SHP77 treated with DMSO at 0.1 percent for 48 hours (cell line): ENCODE measurements around the gene HOXA2.

Source experiments
- DNase-seq: peaks from one replicate; lab custom pipeline; 2025; lab: John Stamatoyannopoulos, UW

Gene HOXA2

DNA sequence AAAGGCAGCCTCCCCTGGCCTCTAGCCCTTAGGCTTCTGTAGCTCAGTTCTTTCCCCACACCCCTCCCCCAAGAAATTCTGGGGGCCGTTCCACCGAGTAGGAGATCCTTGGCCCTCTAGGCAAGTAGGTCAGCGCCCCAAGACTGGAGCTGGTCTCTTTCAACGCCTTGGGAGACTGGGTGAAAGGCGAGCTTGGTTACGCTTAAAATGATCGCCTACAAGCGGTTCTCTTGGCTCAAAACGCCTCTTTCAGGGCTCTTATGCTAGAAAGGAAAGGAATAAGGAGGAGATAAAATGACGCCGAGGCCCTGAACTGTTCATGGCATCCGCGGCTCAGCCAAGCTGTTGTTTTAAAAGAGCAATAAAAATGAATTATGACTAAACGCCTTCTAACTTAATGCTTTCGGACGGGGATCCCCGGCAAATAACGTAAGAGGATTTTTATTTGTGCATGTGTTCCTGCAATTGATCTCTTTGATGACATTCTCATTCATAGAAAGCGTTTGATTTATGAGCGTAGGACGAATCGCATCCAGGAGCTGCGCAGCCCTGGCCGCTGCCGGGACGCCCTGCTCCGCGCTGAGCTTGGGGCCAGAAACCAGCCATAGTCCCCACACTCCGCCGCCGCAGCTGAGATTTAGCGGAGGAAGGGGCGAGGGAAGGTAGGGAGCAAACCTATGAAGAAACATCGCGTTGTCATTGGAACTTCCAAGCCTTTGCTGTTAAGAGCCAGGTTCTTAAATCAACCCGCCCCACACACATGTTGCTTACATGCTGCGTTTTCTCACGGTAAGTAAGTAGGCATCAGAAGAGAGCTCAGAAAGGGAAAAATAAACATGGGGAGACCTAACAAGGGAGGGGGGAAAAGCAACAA is 3.7 kb downstream of the HOXA2 start:
- DNase-seq: no peak

DNA sequence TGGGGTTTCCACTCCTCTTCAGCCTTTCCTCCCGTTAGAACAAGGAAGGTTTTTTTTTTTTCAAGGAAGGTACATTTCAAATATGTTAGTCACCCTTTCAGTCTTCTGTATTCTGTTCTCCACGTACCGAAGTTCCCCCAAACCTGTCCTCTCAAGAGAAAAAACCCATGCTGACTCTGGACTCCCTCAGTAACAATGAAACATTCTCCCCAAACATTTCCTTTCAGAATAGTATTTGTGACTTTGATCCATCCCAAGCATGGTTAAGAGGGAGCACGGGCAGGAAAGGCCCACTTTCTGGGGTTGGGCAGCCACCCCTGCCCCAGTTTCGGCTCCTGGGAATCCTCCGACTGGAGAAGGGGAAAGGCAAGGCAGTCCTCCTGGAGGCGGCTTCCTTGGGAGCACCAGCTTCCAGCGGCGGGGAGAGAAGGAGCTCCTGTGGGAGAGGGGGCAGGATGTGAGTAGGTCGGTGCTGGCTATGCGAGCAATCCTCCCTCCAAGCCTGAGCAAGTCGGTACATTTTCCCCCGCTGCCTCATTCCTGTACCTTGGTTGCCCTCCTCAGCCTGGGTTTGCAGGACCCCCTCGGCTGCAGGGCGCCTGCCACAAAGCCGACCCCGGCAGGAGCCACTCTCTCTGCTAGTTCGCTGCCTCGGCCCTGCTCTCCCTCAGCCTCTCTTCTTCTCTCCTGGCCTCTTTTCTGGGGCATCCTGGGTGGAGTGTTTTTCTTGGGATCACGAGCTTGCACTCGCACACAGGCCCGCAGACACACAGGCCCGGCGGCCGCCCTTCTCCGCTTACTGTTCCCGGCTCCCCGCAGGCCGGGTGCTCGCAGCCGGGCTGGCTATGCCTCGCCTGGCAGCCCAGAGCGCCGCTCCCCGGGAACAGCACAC is 4.6 kb downstream of the HOXA2 start:
- no peak for DNase-seq

DNA sequence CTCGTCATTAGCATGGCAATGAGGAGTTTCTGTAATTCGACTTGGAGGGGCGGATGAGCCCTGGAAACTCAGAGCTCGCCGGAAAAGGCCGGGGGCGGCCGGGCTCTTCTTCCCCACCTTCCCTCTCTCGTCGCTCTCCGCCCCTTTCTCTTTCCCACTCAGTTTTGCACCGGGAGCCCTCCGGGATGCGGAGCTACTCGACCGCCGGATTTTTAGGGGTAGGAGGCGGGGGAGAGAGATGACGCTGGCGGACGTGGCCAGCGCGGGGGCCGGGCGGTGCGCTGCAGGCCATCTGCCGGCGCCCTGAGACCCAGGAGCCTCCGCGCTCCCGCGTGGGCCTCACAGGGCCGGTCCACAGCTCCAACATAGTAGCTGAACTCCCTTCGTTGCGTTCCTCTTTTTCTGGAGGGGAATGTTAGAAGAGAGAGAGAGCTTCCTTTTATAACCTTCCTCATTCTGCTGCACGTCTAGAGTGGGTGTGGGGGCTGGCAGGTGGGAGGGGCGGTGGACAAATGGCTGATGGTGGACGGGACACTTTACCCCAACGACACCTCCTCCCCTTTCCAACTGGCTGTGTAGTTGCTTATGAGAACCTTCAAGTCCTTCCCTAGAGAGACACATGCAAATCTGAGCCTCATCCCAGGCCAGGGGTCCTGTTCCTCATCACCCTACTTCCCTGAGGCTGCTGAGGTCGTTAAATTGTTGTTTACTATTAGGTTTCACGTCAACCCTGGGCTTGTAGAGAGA is 5.5 kb downstream of the HOXA2 start:
- DNase-seq: no peak

GRCh38 chr7:27095897-27096767 is 6.4 kb downstream of the HOXA2 start, which contains the start of gene HOXA1:
Gene HOXA1 (minus strand): TSS chr7:27096000. CDS start chr7:27095912, 88 bp downstream.
- no peak for DNase-seq

GRCh38 chr7:27095050-27095896 is 7.2 kb downstream of the HOXA2 start:
- DNase-seq: no peak

DNA sequence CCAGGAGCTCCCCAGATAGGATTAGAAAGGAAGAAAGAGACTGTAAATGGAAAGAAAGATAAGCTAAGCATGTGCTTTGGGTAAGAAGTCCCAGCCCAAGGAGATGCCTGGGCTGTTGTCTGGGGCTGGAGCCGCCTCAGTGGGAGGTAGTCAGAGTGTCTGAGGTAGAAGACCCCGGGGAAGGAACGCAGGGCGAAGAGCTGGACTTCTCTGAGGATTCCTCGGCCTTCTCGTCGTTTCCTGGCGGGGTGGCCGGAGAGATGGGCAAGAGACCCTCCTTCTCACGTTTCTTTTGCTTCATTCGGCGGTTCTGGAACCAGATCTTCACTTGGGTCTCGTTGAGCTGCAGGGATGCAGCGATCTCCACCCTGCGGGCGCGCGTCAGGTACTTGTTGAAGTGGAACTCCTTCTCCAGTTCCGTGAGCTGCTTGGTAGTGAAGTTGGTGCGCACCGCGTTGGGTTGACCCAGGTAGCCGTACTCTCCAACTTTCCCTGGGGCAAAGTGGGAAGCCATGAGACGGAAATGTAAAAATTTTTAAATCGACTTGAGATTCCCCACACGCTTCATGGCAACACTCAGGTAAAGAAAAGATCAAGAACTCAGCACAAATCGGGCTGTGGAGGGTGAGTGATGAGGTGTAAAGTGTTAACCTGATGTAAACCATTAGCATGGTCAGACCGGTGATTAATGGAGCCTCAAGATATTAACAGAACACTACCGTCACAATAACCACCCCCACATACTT is 8.0 kb downstream of the HOXA2 start:
- DNase-seq: no peak

GRCh38 chr7:27093184-27093895 is 9.1 kb downstream of the HOXA2 start:
- no peak for DNase-seq

DNA sequence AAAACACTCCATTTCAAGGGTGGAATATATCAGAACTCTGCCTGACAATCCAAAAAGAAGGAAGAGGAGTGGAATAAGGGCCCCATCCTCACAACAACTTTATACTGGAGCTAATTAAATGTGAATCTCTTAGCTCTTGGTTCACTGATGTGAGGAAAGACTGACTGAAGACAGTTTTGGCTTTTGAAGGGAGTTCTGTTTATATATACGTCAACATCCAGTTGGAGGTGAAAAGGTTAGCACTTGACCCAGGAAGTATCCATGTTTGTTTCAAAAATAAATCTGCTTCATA is 9.7 kb downstream of the HOXA2 start:
- DNase-seq: no peak

DNA sequence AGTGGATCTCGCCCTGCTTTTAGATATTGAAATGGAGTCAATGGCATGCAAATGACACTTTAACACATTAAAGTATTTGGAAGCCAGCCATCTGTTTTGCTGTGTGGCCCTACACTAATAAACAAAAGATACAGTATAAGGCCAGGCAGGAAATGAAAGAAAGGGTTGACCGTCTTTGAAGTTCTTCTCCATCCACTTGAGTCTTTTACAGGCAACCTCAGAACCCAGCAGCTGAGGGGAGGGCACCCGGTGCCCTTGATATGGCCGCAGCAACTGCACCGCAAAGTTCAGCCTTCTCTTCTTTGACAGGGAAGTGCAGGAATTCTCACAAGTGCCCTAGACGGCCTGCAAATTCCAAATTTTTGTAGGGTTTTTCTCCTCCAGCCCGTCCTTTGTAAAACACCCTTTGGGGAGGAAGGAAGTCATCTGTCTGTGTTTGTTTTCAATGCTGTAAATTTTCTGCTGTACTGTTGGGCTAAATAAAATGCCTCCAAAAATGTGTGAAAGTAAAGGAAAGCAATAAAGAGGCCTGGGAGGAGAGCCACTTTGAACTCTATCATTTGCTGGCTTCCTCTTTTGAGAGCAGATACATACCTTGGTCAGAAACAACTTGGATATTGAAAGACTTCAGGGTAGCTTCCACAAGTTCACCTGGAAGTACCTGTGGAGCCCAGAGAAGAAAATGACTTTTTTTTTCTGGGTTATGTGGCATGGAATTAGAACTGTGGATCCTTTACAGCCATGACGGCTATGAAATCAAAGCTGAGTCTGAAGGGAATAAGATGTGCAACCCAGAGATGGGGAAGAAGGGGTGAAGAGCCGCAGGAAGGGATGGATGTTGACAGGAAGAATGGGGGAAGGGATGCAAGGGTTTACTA is 10.3 kb downstream of the HOXA2 start:
- no peak for DNase-seq

DNA sequence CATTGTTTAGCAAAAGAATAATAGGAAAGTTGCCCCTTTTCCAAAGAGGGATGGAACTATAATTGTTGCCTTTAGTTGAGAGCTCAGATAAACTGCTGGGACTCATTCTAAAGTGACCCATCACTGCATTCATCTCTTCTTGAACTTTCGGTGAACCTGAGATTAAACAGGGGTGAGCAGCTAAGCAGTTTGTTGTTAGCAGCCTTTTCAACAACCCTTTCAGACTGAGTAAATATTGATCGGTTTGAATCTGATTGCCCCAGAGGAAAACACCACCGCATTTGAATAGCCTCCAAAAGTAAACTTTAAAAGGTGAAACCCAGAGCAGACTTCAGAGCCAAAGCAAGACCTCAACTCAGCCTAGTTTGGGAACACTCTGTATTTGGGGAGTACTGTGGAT is 11.4 kb downstream of the HOXA2 start:
- DNase-seq: no peak

DNA sequence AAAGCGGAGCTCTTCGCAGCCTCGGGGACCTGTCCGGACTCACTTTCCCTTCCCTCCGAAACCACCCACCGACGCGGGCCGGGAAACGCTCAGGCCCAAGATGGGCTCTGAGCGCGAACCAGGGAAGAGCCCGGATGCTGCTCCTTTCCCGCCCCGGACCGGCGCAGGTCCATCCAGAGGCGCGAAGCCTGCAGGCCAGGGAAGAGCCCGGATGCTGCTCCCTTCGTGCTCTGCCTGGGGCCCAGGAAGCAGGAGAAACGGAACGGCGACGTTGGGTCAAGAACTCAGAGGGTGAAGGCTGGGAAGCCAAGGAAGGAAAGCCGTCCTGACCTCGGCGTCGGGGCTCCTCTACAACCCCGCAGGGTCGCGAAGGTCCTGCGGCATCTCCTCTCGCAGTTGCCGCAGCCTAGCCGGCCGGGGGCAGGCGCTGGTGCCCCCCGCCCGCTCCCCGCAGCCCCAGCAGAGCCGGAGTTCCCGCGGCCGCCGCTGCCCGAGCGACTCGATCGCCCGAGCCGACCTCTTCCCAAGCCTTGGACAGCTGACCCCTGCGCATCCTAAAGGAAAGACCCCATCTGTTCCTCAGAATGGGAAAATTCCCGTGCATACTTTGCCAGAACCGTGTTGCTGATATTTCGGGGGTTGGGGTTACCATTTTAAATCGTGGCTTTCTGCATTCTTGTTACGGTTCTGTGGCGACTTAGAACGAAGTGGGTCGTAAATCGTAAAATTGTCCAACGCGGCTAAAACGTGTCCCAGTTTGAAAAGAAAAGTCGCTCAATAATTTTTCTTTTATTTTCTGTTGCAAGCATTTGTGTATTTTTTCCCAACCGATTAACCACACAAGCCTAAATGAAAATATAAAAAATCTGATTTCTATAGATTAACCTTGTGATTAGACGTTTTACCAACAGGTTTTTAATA is 14.2 kb downstream of the HOXA2 start:
- DNase-seq: no peak

DNA sequence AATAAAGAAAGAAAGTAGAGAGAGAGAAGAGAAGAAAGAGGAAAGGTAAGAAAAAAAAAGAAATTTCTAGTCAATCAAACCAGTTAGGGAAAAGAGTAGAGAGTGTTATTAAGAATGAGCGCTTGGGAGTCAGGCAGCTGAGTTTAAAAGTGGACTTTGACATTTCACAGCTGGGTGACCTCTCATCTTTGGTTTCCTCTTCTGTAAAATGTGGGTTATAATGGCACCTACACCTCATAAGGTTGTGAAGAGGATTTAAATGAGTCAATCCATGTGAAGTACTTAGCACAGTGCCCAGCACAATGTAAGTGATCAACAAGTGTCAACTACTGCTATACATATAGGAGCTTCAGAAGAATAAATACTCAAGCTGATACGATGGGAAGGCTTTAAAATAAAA is 18.8 kb downstream of the HOXA2 start:
- no peak for DNase-seq

DNA sequence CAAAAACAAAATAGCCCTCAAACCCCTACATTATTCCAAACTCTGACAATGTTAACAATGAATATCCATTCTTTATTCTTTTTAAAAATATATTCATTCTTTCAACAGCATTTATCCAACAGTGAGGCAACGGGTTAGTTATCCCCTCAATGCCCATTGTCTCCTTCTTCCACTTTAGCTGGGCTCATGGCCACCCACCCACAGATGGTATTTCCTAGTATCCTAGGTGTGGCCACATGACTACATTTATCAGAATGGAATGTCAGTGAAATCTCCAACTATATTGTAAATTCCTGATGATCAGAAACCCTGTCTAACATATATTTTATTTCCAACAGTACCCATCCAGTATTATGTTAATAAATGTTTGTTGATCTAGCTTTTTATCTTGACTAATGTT is 20.3 kb downstream of the HOXA2 start:
- no peak for DNase-seq

- no peak for DNase-seq
Observed at GRCh38 chr7:27080844-27081436, 21.5 kb downstream of the HOXA2 start.

DNA sequence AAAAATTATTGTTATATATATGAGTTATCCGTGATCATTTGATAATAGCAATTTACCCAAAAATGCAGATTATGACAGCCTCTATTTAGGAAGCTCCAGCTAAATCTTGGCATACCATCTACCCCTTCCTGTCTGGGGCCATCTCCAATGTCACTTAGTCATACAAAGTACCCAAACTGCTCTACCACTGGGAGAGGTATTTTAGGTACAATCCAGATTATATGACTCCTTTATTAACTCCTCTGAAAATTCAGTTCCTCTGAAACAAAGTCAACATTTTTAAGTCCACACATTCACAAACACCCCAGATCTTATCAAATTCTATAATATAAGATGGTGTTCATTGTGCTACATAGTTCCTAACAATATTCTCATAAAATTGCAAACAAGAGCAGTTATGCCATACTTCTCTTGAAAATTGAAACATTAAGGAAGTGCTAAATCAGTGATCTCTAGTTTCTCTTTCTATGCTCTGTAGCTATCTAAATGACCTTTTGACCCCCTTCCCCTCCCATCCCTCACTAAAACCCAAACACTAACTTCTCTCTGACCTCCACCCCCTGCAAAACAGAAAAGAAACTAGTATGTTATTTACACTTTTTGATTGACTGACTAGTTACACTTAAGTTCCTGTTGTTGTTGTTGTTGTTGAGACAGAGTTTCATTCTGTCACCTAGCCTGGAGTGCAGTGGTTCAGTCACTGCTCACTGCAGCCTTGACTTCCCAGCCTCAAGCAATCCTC is 23.1 kb downstream of the HOXA2 start:
- no peak for DNase-seq
